A549 (cell line): ENCODE measurements around the gene CCDC7.

Experiments used
- CEBPB ChIP-seq, 2 experiments: fragments of >200 bp in 1 of 2; sonication (Bioruptor Twin) in 1 of 2; formaldehyde crosslinking in 1 of 2; IDR thresholded peaks; 2 replicates each; pipeline ENCODE4 v1.6.1; 2012 to 2016
- HDAC2 ChIP-seq: fragments of 200-600 bp; sonication (generic); IDR thresholded peaks from 2 replicates; pipeline ENCODE4 v1.6.1; 2016
- JUNB ChIP-seq: fragments of >200 bp; sonication (Bioruptor Twin); formaldehyde crosslinking; IDR thresholded peaks from 2 replicates; pipeline ENCODE4 v1.6.1; 2016
- KDM1A ChIP-seq: fragments of 200-600 bp; sonication (generic); IDR thresholded peaks from 2 replicates; pipeline ENCODE4 v1.6.1; 2016; ENCODE audit warnings: low read depth, mild to moderate bottlenecking
- MYC ChIP-seq: IDR thresholded peaks from 2 replicates; pipeline ENCODE4 v1.6.1; 2012; ENCODE audit warnings: mild to moderate bottlenecking, inconsistent platforms, low read length, improper control_type of control experiment, borderline replicate concordance
- POLR2A ChIP-seq: IDR thresholded peaks from 2 replicates; pipeline ENCODE4 v1.6.1; 2012; ENCODE audit warnings: mild to moderate bottlenecking, low read length
- RAD21 ChIP-seq, 2 experiments: fragments of >200 bp in 1 of 2; sonication (Bioruptor Twin) in 1 of 2; formaldehyde crosslinking in 1 of 2; IDR thresholded peaks in 1 of 2; conservative IDR thresholded peaks in 1 of 2; 2 replicates in 1 of 2; 3 replicates in 1 of 2; pipeline ENCODE4 v1.6.1; 2012 to 2018; ENCODE audit warnings: inconsistent platforms in 1 of 2
- SMC3 ChIP-seq: fragments of >200 bp; sonication (Bioruptor Twin); formaldehyde crosslinking; IDR thresholded peaks from 3 replicates; pipeline ENCODE4 v1.6.1; 2018; ENCODE audit warnings: inconsistent platforms
- SREBF2 ChIP-seq: fragments of 450-650 bp; IDR thresholded peaks from 2 replicates; pipeline ENCODE4 v1.6.1; 2014; ENCODE audit warnings: mild to moderate bottlenecking, moderate library complexity
- ZC3H11A ChIP-seq: fragments of 450-650 bp; IDR thresholded peaks from 2 replicates; pipeline ENCODE4 v1.6.1; 2014; ENCODE audit warnings: antibody characterized with exemption, mild to moderate bottlenecking
- TF ChIP-seq, protein P1 (sequence below): fragments of >200 bp; sonication (Bioruptor Twin); formaldehyde crosslinking; IDR thresholded peaks from 3 replicates; pipeline ENCODE4 v1.5.1; 2016
- TF ChIP-seq, protein P2 (sequence below): IDR thresholded peaks from 2 replicates; pipeline ENCODE4 v1.6.1; 2012

- TF ChIP-seq POLR2A = no peak
- no peak for TF ChIP-seq RAD21 (conservative IDR thresholded peaks at IDR 0.05 in 1 of 2, IDR thresholded peaks at IDR 0.05 in 1 of 2)
- TF ChIP-seq, protein P1, sequence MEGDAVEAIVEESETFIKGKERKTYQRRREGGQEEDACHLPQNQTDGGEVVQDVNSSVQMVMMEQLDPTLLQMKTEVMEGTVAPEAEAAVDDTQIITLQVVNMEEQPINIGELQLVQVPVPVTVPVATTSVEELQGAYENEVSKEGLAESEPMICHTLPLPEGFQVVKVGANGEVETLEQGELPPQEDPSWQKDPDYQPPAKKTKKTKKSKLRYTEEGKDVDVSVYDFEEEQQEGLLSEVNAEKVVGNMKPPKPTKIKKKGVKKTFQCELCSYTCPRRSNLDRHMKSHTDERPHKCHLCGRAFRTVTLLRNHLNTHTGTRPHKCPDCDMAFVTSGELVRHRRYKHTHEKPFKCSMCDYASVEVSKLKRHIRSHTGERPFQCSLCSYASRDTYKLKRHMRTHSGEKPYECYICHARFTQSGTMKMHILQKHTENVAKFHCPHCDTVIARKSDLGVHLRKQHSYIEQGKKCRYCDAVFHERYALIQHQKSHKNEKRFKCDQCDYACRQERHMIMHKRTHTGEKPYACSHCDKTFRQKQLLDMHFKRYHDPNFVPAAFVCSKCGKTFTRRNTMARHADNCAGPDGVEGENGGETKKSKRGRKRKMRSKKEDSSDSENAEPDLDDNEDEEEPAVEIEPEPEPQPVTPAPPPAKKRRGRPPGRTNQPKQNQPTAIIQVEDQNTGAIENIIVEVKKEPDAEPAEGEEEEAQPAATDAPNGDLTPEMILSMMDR = no peak
- no peak for TF ChIP-seq HDAC2
- no peak for TF ChIP-seq KDM1A
- no peak for TF ChIP-seq ZC3H11A
- TF ChIP-seq JUNB = no peak
- no peak for TF ChIP-seq SREBF2
- TF ChIP-seq MYC = no peak
- TF ChIP-seq SMC3 = no peak
- TF ChIP-seq CEBPB (IDR thresholded peaks at IDR 0.05) = no peak
- TF ChIP-seq, protein P2, sequence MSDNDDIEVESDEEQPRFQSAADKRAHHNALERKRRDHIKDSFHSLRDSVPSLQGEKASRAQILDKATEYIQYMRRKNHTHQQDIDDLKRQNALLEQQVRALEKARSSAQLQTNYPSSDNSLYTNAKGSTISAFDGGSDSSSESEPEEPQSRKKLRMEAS = no peak
Measured at GRCh38 chr10:32433542-32433941, 12.4 kb upstream of the CCDC7 start.
